Astrocyte of the cerebellum (primary cell): ENCODE results near the gene ITGA2.

Source experiments
- DNase-seq: peaks from one replicate; pipeline ENCODE4 v3.0.0-alpha.2; 2011; ENCODE audit warnings: low read depth
- H3K4me3 ChIP-seq: 2 replicates; pipeline ENCODE4 v1.5.1; 2011; ENCODE audit warnings: mild to moderate bottlenecking, low read depth, low read length, moderate library complexity
- in situ Hi-C: cut with HindIII; loops from 2 replicates; pipeline ENCODE4 v1.10.0; 2017; ENCODE audit warnings: low sequenced_read_pairs
- TF ChIP-seq, protein P1 (sequence below): IDR thresholded peaks from 2 replicates; pipeline ENCODE4 v1.5.1; 2012; ENCODE audit warnings: low read length, low read depth, moderate library complexity, mild to moderate bottlenecking; ENCODE audit errors: missing control alignments

ITGA2 gene

DNA sequence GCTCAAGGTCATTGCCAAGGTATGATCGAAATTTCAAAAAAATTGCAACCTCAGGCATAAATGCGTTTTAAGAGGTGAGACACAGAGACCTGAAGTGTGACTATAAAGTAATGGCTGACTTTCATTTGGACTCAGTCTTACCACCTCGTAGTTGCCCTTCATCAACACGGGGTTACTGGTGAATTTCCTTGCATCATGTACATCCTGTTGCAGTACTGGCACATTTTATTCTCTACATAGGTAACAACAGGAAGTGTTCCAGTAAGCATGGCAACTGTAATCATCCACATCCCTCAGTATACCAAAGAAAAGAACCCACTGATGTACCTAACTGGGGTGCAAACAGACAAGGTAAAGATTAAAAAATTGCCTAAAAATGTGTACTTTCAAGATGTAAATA, 91.1 kb downstream of the ITGA2 start:
- no peak for DNase-seq
- no peak overlapping the region for H3K4me3 ChIP-seq
- TF ChIP-seq, protein P1, sequence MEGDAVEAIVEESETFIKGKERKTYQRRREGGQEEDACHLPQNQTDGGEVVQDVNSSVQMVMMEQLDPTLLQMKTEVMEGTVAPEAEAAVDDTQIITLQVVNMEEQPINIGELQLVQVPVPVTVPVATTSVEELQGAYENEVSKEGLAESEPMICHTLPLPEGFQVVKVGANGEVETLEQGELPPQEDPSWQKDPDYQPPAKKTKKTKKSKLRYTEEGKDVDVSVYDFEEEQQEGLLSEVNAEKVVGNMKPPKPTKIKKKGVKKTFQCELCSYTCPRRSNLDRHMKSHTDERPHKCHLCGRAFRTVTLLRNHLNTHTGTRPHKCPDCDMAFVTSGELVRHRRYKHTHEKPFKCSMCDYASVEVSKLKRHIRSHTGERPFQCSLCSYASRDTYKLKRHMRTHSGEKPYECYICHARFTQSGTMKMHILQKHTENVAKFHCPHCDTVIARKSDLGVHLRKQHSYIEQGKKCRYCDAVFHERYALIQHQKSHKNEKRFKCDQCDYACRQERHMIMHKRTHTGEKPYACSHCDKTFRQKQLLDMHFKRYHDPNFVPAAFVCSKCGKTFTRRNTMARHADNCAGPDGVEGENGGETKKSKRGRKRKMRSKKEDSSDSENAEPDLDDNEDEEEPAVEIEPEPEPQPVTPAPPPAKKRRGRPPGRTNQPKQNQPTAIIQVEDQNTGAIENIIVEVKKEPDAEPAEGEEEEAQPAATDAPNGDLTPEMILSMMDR = no peak
- in situ Hi-C loops = no loop called here

DNA sequence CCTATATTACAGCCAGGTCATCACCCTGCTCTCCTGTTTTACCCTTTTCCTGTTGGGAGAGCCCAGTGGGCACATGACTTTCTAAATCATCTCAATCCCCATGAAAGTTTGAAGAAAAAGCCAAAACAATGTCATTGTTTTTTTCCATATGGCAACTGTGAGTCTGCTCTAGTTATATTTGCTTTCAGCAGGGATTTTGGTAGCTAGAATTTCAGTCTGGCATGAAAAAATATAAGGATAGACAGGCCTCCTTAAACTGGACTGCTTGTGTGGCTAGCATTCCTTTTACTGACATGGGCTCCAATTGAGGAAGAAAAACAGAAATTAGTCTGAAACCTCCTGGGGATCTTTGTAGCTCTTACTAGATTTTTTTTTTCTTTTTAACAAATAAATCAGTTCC, 94.8 kb downstream of the ITGA2 start:
- DNase-seq = no peak
- no peak overlapping the region for H3K4me3 ChIP-seq
- TF ChIP-seq, protein P1 = no peak
- in situ Hi-C loops = no loop called here

GRCh38 chr5:53084546-53085255, 95.5 kb downstream of the ITGA2 start:
- TF ChIP-seq, protein P1 = no peak
- no peak overlapping the region for H3K4me3 ChIP-seq
- no peak for DNase-seq
- in situ Hi-C loops = no loop called here

DNA sequence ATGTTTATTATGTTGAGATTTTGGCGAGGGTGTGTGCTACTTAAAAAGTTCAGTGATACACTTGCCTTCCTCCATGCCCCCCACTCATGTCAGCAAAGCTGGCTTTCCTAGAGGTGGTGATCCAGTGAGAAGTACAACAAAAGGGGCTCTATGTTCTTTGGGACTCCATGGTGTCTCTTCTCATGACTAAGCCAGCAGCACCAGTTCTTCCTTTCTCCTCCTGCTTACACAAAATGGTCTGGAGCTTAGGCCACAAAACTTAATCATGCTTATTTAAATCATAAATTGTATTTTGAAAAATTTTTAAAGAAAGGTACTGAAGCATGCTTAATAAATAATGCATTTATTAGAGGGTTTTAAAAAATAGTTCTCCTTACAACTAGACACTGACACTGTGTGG, 98.0 kb downstream of the ITGA2 start:
- H3K4me3 ChIP-seq = no peak overlapping the region
- in situ Hi-C loops = no loop called here
- DNase-seq = no peak
- TF ChIP-seq, protein P1 = no peak

GRCh38 chr5:53087621-53088121, 98.5 kb downstream of the ITGA2 start:
- in situ Hi-C loops = no loop called here
- TF ChIP-seq, protein P1 = no peak
- H3K4me3 ChIP-seq = no peak overlapping the region
- no peak for DNase-seq

DNA sequence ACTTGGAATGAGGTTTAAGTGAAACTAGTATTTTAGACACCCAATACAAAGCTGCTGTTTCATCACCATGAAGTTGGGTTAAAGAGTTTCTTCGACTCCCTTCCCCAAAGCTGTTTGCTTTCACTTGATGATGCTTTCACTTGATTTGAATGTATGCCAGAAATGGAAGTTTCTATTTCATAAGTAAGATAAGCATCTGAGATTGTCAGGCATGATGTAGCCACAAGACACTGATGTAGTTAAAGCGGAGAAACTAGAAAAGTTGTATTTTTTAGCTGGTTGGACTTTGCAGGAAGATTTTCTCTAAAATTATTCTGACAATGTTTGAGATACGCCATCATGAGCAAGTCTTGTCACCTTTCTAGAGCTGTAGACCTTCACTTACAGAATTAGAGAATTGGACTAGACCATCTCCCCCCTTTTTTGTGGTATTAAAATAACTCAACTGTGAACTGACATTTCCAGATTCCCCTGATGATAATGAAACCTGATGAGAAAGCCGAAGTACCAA, 100.4 kb downstream of the ITGA2 start:
- in situ Hi-C loops = no loop called here
- DNase-seq = no peak
- TF ChIP-seq, protein P1 = no peak
- no peak overlapping the region for H3K4me3 ChIP-seq
